IPS-18a (cell line): ENCODE measurements around the gene FUT8.

ENCODE experiments used
- H3K27ac ChIP-seq: one replicate; pipeline ENCODE4 v1.5.1; 2013; ENCODE audit warnings: low read length
- H3K27me3 ChIP-seq: one replicate; pipeline ENCODE4 v1.6.1; 2013; ENCODE audit warnings: mild to moderate bottlenecking, low read length; ENCODE audit not compliant: control insufficient read depth, insufficient read depth
- H3K36me3 ChIP-seq: one replicate; pipeline ENCODE4 v1.6.1; 2013; ENCODE audit warnings: low read depth, low read length; ENCODE audit not compliant: control insufficient read depth
- H3K4me1 ChIP-seq: one replicate; pipeline ENCODE4 v1.6.1; 2013; ENCODE audit warnings: low read depth, low read length; ENCODE audit not compliant: control insufficient read depth
- H3K4me3 ChIP-seq: one replicate; pipeline ENCODE4 v1.5.1; 2013; ENCODE audit warnings: low read length
- H3K9ac ChIP-seq: one replicate; pipeline ENCODE4 v1.6.1; 2013; ENCODE audit warnings: mild to moderate bottlenecking, low read length, moderate library complexity
- H3K9me3 ChIP-seq: one replicate; pipeline ENCODE4 v1.6.1; 2013; ENCODE audit warnings: low read depth, low read length; ENCODE audit not compliant: control insufficient read depth

The FUT8 gene

DNA sequence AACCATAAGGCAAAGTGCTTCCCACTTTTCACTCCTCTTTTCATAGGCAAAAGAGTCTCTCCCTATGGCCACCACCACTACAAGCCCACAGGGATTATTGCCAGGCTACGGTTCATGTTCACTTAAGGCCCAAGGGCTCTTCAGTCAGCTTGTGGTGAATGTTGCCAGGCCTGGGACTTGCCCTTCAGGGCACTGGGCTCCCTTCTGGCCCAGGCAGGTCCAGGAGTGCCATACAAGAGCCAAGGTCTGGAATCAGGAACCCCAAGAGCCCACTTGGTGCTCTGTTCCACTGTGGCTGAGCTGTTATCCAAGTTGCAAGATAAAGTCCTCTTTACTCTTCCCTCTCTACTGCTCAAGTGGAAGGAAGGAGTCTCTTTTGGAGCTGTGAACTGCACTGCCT, 307.6 kb downstream of the FUT8 start:
- Histone ChIP-seq H3K27me3 (no peaks in the 10 kb centered on the region), H3K9ac (no peak overlapping the region)

DNA sequence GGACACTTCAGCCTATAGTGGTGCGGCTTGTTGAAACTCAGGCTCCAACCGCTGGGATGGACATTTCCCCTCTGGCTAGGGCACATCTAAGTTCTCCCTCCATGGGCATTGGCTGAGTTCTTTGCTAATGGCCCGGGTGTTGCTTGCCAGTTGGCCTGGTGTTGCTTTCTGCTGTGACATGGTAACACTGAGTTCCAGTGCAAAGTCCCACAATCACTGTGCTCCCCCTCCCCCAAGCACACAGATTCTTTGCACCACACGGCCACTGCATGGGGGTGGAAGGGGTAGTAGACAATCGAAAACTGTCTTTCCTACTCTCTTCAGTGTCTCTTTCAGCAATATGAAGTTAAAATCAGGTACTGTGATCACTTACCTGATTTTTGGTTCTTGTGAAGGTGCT, 308.2 kb downstream of the FUT8 start:
- H3K4me1 ChIP-seq: no peaks in the 10 kb centered on the region
- no peaks in the 10 kb centered on the region for H3K36me3 ChIP-seq
- H3K4me3 ChIP-seq: no peak overlapping the region
- peaks cover 4% of the 10 kb centered on the region for H3K9me3 ChIP-seq
- H3K27ac ChIP-seq: no peak overlapping the region
- no peaks in the 10 kb centered on the region for H3K27me3 ChIP-seq
- H3K9ac ChIP-seq: no peak overlapping the region

More for the DNA sequence above, 307.6 kb downstream of the FUT8 start:
- Histone ChIP-seq H3K36me3 (no peaks in the 10 kb centered on the region), H3K4me3 (no peak overlapping the region), H3K4me1 (no peaks in the 10 kb centered on the region), H3K27ac (no peak overlapping the region), H3K9me3 (peaks cover 4% of the 10 kb centered on the region)

DNA sequence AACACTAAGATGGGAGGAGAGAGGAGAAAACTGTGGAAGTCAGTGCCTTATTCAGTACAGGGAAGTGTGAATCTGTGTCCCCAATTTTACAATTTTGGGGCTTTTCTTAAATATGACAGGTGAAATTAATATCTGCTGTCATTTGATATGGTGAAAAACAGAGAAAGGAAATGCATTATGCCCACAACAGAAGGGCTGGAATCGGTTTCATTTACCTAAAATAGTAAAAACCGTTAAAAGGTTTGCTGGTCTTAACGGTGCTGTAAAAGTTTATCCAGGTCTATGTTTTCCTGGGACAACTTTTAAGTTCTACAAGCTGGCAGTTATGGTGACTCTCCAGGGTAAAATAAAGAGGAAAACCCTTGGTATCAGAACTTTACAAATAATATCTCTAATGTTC, 310.8 kb downstream of the FUT8 start:
- Histone ChIP-seq H3K27me3 (no peaks in the 10 kb centered on the region), H3K4me3 (no peak overlapping the region), H3K4me1 (no peaks in the 10 kb centered on the region), H3K27ac (no peak overlapping the region), H3K9ac (no peak overlapping the region), H3K36me3 (no peaks in the 10 kb centered on the region), H3K9me3 (peaks cover 3% of the 10 kb centered on the region)

DNA sequence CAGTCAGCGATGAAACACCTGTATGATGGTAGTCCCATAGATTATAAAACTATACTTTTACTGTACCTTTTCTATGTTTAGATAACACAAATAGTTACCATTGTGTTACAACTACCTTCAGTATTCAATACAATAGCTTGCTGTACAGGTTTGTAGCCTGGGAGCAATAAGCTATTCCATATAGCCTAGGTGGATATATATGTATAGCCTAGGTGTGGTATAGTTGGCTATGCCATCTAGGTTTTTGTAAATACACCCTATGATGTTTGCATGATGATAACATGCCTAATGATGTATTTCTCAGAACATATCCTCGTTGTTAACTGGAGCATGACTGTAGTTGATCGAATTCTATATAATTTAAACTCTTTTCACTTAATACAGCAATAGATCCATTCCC, 316.1 kb downstream of the FUT8 start:
- H3K27ac ChIP-seq: no peak overlapping the region
- H3K4me1 ChIP-seq: no peaks in the 10 kb centered on the region
- H3K36me3 ChIP-seq: no peaks in the 10 kb centered on the region
- H3K9me3 ChIP-seq: no peaks in the 10 kb centered on the region
- H3K9ac ChIP-seq: no peak overlapping the region
- H3K4me3 ChIP-seq: no peak overlapping the region
- no peaks in the 10 kb centered on the region for H3K27me3 ChIP-seq

DNA sequence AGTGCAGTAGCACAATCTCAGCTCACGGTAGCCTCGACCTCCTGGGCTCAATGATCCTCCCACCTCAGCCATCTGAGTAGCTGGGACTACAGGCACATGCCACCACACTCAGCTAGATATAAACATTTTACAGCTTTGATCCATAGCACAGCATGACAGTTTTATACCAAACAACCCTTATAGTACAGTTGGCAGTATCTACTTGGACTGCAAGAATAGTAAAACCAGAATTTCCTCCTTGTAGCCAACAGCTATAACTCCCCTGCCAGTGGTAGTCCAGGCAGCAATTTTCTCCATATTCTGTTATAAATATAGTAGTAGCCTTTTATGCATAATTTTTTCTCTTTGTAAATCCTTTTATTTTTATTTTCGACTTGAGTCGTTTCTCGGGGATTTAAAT, 317.0 kb downstream of the FUT8 start:
- Histone ChIP-seq H3K36me3 (no peaks in the 10 kb centered on the region), H3K4me1 (no peaks in the 10 kb centered on the region), H3K9me3 (no peaks in the 10 kb centered on the region), H3K4me3 (no peak overlapping the region), H3K27ac (no peak overlapping the region), H3K27me3 (no peaks in the 10 kb centered on the region), H3K9ac (no peak overlapping the region)

DNA sequence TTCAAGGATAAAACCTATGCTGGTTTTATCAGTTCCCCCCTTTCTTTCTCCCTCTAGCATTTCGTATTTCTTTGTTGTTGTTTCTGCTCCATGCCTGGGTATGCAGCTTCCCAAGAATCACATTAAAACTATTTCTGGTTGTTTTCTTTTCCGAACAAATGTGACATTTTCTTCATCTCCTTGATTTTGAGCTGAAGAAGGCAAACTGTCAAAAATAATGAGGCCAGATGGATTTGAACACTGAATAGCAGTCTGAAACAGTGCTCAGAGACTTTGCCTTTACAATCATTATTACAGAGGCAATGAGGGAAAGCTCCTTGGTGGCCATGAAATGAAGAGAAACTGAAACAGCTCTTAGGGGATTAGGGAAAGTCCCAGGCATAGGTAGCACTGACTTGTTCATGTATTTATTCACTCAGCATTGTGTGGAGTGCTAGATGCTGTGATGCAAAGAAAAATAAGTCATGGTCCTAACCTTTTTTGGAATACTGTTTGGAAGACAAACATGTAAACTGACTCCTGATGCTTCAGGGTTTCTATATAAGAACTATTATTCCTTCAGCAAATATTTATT, 319.5 kb downstream of the FUT8 start:
- no peak overlapping the region for H3K4me3 ChIP-seq

DNA sequence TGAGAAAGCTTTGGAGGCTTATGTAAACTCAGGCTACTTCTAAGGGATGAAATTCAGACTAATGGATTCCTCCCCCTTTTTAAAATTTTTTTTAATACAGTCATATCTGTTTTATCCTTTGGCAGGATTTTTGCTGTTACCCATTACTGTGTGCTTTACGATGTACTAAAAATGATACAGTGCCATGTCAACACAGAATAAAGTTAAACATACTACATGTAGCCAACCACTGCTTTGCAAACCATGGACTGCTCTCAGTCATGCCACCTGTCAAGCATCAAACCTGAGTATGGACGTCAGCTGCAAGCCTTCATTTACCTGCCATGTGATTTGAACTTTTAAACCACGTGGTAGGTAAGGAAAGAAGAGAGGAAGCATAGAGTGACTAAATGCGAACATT, 325.8 kb downstream of the FUT8 start:
- Histone ChIP-seq H3K4me1 (no peaks in the 10 kb centered on the region), H3K27ac (no peak overlapping the region), H3K9me3 (no peaks in the 10 kb centered on the region), H3K27me3 (no peaks in the 10 kb centered on the region), H3K4me3 (no peak overlapping the region), H3K9ac (no peak overlapping the region), H3K36me3 (no peaks in the 10 kb centered on the region)

More for the DNA sequence above, 319.5 kb downstream of the FUT8 start:
- H3K9me3 ChIP-seq: no peaks in the 10 kb centered on the region
- H3K27me3 ChIP-seq: no peaks in the 10 kb centered on the region
- no peak overlapping the region for H3K27ac ChIP-seq
- no peaks in the 10 kb centered on the region for H3K4me1 ChIP-seq
- H3K9ac ChIP-seq: no peak overlapping the region
- H3K36me3 ChIP-seq: no peaks in the 10 kb centered on the region

DNA sequence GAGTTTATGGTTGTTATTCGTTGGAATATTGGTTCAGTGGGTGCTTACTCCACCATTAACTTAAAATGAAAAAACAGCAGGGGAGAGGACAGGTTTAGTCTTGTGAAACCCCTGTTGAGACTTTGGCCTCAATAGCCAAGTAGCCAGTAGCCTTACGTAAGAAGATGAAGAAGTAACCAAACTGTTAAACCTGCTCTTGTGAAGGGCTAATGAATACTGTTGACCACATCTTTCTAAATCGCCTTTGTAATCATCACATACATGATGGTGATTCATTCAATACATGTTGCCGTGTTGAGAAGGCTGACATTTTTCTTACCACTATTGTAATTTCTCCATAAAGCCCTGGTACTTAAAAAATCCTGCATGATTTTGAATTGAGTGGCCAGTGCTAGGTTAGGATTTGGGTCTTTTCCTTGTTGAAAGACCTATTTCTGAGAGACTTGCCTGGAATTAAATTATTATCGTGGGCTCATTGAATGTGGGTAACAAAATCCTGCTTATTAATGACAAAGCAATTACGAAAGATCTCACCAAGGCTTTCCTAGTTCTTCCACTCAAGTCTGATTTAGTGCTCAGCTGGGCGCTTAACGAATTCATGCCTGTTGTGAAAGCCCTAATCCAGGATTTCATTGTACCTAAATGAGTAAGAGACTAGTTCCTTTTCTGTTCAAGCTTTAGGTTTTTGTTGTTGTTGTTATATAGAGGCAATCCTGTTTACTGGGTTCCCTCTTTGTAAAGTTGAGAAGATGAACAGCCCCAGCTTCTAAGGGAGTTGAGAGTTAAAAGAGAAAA, 333.1 kb downstream of the FUT8 start:
- peaks cover 16% of the 10 kb centered on the region for H3K4me1 ChIP-seq
- H3K9me3 ChIP-seq: no peaks in the 10 kb centered on the region
- no peak overlapping the region for H3K27ac ChIP-seq
- H3K4me3 ChIP-seq: no peak overlapping the region
- no peaks in the 10 kb centered on the region for H3K27me3 ChIP-seq
- H3K36me3 ChIP-seq: no peaks in the 10 kb centered on the region
- no peak overlapping the region for H3K9ac ChIP-seq

DNA sequence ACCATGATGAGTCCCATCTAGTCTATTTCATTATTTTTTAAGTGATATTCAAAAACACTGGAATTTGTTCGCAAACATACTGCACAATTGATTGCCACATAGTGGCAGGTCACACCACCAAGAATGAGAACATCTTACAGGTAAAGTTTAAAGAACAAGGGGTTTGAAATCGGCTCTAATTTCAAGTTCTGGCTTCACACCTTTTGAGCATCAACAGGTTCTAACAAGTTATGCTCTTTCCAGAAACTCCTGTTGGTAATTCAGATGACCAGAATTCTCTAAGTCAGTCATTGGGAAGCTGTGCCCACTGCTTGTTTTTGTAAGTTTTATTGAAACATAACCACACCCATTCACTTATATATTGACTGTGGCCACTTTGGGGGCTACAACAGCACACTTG, 336.3 kb downstream of the FUT8 start:
- no peak overlapping the region for H3K27ac ChIP-seq
- no peaks in the 10 kb centered on the region for H3K27me3 ChIP-seq
- H3K4me1 ChIP-seq: peaks cover 16% of the 10 kb centered on the region
- H3K36me3 ChIP-seq: no peaks in the 10 kb centered on the region
- no peak overlapping the region for H3K4me3 ChIP-seq
- no peak overlapping the region for H3K9ac ChIP-seq
- H3K9me3 ChIP-seq: no peaks in the 10 kb centered on the region

DNA sequence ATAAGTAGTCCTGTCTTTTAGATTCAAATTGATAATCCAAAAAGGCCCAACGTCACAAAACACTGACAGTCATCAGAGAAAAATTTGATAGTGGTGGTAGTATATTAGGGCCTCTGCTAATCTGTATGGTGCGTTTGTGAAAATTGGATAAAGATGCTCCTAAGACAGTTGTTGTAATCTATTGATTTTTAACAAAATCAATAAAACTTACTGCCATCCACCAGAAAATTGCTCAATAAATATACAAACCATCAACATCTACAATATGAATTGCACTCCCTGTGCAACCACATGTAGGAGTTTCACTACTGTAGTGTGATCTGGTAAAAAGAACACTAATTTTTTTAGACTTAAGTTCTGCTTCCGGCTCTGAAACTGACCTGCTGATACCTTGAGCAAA, 336.8 kb downstream of the FUT8 start:
- H3K27ac ChIP-seq: no peak overlapping the region
- no peak overlapping the region for H3K9ac ChIP-seq
- H3K36me3 ChIP-seq: no peaks in the 10 kb centered on the region
- no peak overlapping the region for H3K4me3 ChIP-seq
- no peaks in the 10 kb centered on the region for H3K27me3 ChIP-seq
- no peaks in the 10 kb centered on the region for H3K9me3 ChIP-seq
- H3K4me1 ChIP-seq: peaks cover 16% of the 10 kb centered on the region

DNA sequence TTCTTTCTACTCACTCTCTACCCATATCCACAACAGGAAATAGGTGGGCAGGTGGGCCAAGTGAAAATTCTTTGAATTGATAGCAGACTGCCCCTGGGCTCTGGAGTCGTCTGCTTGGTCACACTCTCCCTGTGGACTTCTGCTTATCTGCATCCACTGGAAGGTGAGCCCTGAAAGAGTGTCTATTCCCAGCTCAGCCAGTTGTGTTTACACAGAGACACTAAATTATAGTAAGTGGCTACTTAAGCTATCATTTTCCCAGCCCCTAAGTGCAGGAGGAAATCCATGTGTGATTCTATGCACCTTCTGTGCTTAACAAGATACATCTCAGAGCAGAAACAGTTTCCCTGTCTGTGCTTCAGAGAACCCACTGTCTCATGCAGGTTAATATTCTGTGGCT, 338.4 kb downstream of the FUT8 start:
- Histone ChIP-seq H3K36me3 (no peaks in the 10 kb centered on the region), H3K4me3 (no peak overlapping the region), H3K27ac (no peak overlapping the region), H3K4me1 (peaks cover 8% of the 10 kb centered on the region), H3K9ac (no peak overlapping the region), H3K27me3 (no peaks in the 10 kb centered on the region), H3K9me3 (no peaks in the 10 kb centered on the region)

DNA sequence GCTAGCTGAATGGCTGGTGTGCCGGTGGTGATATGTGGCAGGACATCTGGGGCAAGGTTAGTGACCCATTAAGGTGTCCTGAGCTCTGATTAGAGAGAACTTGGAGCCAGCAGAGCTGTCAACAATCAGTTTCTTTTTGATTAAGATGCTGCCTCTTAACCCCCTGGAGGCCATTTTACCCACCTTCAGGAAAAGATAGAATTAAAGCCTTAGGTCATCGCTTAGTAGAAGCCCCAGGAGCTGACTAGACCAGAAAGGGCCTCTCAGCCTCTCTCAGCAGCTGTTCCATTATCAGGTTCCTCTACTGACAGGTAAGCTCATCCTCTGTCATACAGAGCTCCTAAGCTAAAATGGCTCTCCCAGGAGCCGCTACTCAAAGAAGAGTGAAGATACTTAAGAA, 339.0 kb downstream of the FUT8 start:
- H3K27ac ChIP-seq: no peak overlapping the region

More for the DNA sequence above, 339.0 kb downstream of the FUT8 start:
- H3K9me3 ChIP-seq: no peaks in the 10 kb centered on the region
- peaks cover 3% of the 10 kb centered on the region for H3K4me1 ChIP-seq
- H3K9ac ChIP-seq: no peak overlapping the region
- no peaks in the 10 kb centered on the region for H3K27me3 ChIP-seq
- H3K36me3 ChIP-seq: no peaks in the 10 kb centered on the region
- no peak overlapping the region for H3K4me3 ChIP-seq
